Pulmonary artery endothelial cell (primary cell): ENCODE measurements around the gene ANHX. TPM values are rescaled to one million over a fixed set of nuclear protein-coding genes. Genes with fewer than 3 reads are reported as not detected.
"Not testable (repeated sequence)": the region's sequence is repeated elsewhere in the genome, so short reads cannot be mapped to it uniquely, and the experiment has no call there.

Experiments
- DNase-seq: peaks from one replicate; pipeline ENCODE4 v3.0.0-alpha.2; 2011; ENCODE audit warnings: low read depth, low spot score
- total RNA-seq: library from RNA; depleted of rRNA; stranded (reverse); fragments of >200 nt; gene quantifications from 2 replicates; pipeline ENCODE4 v1.2.3, GENCODE V29; 2014

The ANHX gene
- not detected in 2 replicates for total RNA-seq

- no peak for DNase-seq
Observed at GRCh38 chr12:133235401-133236112, at the start of gene ANHX. ANHX (minus strand) TSS chr12:133235877; CDS start chr12:133234356, 1,521 bp downstream.

- DNase-seq, result not testable (repeated sequence)
Observed at GRCh38 chr12:133264668-133265067, 29.0 kb upstream of the ANHX start.

GRCh38 chr12:133264173-133264572 lies 28.5 kb upstream of the ANHX start:
- no peak for DNase-seq

GRCh38 chr12:133256321-133256720 lies 20.6 kb upstream of the ANHX start:
- DNase-seq, result no peak

DNA sequence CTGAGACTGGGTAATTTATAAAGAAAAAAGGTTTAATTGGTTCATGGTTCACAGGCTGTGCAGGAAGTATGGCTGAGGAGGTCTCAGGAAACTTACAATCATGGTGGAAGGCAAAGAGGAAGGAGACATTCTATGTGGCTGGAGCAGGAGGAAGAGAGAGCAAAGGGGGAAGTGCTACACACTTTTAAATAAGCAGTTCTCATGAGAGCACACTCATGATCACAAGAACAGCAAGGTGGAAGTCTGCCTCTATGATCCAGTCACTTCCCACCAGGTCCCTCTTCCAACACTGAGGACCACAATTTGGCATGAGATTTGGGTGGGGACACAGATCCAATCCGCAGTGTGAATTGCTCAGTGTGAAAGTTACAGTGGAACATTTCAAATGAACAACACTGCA lies 20.2 kb upstream of the ANHX start:
- DNase-seq, result not testable (repeated sequence)

DNA sequence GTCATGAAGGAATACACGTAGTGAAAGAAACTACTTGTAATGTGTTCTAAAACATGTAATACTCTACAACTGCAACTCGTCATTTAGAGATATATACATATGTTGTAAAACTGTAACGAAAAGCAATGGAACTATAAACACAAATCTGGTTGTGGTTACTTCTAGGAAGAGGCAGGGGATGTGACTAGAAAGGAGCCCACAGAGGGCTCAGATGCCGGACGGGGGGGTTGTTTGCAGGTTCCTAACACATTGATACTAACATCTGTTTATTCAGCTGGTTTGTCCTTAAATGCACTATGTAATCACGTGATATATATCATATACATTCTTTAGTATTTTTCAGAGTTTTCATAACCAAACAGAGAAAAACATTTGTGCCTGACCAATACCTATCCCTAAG lies 16.1 kb upstream of the ANHX start:
- DNase-seq, result no peak

- no peak for DNase-seq
Observed at GRCh38 chr12:133236556-133236955, 879 bp upstream of the ANHX start.

DNA sequence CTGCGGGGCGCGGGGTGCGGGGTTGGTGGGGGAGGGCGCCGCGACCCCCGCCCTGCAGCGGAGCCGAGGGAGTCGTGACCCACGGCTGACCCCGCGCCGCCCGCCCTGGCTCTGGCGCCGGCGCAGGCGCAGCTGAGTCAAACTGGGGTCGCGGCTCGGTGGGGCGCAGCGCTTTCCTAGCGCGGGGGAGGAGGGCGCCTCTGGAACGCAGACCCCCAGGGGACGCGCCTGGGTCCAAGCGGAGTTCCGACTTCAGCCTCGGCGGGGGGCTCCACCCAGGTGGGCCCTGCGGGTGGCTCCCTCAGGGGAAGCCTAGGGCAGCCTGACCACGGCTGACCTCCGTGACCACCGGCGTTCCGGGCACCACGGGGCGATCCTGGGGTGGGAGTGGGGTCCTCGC lies 467 bp upstream of the ANHX start:
- no peak for DNase-seq

- no peak for DNase-seq
Observed at GRCh38 chr12:133234971-133235370, 706 bp downstream of the ANHX start.

GRCh38 chr12:133233993-133234564 lies 1.6 kb downstream of the ANHX start:
- DNase-seq, result no peak

- no peak for DNase-seq
Observed at GRCh38 chr12:133233006-133233405, 2.7 kb downstream of the ANHX start.

DNA sequence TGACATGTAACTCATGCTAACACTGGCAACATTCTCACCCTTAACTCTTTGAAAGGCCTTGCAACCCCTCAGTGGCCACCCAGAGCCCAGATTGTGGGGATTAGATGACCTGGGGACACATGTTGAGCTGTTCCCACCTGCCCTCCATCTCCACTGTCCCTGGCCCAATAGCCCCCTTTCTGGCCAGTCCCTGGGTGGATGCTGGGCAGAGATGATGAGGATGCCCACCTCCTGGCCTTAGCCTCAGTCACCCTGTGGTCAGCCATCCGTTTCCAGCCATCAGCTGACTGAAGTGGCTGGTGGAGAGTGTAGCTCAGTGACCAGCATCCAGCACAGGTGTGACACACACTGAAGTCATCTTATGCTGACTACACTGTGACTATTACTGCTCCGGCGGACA lies 4.7 kb downstream of the ANHX start:
- DNase-seq, result no peak

- DNase-seq, result no peak
Observed at GRCh38 chr12:133227281-133227852, 8.3 kb downstream of the ANHX start.

GRCh38 chr12:133226690-133227089 lies 9.0 kb downstream of the ANHX start:
- DNase-seq, result no peak

- DNase-seq, result no peak
Observed at GRCh38 chr12:133225527-133225926, 10.2 kb downstream of the ANHX start.

DNA sequence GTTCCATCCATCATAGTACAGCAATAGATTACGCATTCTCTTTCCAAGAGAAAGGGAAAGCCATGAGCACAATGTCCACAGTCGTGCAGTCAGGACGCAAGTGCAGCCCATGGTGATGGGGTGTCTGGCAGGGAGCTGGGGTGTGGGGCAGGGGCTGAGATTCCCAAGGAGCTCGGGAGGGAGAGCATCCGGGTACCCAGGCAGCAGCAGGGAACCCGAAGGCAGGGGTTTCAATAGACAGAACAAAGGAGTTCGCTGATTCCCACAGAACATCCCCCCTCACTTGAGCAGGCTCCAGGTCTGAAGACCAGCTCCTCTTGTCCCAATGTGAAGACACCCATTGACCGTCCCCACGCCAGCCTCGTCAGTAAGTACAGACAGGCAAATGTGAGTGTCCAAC lies 13.5 kb downstream of the ANHX start:
- DNase-seq, result no peak

GRCh38 chr12:133221241-133221640 lies 14.4 kb downstream of the ANHX start:
- no peak for DNase-seq

- DNase-seq, result no peak
Observed at GRCh38 chr12:133220521-133220920, 15.2 kb downstream of the ANHX start.

DNA sequence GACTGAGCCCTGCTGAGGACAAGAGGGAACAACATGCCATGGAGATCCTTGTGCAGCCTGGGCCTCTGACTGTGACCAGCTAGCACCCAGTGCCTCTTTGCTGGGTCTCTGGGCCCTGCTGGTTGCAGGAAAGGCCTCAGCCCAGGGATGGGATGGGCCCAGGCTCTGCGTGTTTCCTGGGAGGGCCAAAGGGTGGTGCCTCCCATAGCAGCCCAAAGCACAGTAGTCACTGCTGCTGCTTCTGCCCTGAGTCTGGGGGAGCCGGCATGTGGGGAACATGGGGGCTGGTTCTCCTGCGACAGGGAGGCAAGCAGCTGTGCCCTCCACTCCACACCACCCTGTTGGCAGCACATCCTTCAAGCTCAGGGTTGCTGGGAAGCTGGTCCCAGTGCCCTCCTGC lies 18.5 kb downstream of the ANHX start:
- DNase-seq, result no peak

DNA sequence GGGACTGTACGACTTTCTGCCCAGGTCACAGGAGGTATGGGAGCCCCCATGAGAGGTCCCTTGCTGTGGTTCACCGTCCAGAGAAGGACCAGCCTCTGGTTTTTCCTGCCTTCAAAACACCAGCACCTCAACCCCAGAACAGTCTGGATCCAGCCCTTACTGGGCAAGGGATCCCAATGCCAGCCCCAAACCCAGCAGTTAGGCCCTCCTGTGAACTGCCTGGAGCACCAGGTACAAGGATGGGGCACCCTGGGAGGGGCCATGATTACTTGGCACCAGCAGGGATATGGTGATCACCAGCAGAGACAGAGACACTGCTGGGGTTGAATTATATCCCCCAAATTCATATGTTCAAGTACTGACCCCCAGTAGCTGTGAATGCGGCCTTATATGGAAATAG lies 20.0 kb downstream of the ANHX start:
- DNase-seq, result no peak

DNA sequence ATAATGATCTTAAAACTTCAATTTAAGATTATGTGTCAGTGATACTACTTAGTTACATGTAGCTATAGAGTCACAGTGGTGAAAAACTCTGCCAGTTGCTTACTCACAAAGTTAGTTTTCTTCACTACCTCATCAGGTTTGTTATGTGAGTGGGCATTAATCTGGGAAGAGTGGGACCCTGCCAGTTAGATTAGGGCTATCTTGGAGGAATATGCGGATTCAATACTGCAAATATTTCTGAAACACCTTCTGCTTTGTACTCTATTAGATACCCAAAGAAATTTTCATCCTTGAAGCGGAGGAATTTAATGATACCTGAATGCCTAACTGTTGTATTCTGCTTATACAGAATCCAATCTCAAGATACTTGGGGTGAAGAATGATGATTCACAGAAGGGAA lies 29.3 kb downstream of the ANHX start:
- DNase-seq, result no peak

DNA sequence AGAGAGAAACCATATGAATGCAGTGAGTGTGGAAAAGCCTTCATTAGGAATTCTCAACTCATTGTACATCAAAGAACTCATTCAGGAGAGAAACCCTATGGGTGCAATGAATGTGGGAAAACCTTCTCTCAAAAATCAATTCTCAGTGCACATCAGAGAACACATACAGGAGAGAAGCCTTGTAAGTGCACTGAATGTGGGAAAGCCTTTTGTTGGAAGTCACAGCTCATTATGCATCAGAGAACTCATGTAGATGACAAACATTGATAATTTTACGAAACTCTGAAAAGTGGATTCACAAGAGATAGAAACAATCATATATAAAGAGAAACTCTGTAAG lies 31.4 kb downstream of the ANHX start:
- DNase-seq, result no peak
